CD4-positive, CD25-positive, alpha-beta regulatory T cell (primary cell): ENCODE results near the gene SMYD5. TPM values are rescaled to one million over a fixed set of nuclear protein-coding genes. Genes with fewer than 3 reads are reported as not detected.

Experiments used
- ATAC-seq, 2 donors: fragments of 150-1000 bp; cut with Tn5 transposase; one replicate each; pipeline ENCODE4 v1.10.0; 2021; ENCODE audit warnings: low read depth in 2 of 2, moderate number of reproducible peaks in 2 of 2, moderate library complexity in 1 of 2
- DNase-seq, 3 donors: peaks; one replicate each; pipeline versions ENCODE4 v3.0.0 to v3.0.0-alpha.2; 2012 to 2022; ENCODE audit warnings: mixed read lengths in 1 of 3
- H3K27ac ChIP-seq: one replicate; pipeline ENCODE4 v1.7.0; 2013; ENCODE audit warnings: mild to moderate bottlenecking, low read length; ENCODE audit not compliant: insufficient read depth, poor library complexity, severe bottlenecking
- H3K27me3 ChIP-seq: one replicate; pipeline ENCODE4 v1.7.0; 2013; ENCODE audit warnings: low read length; ENCODE audit not compliant: control insufficient read depth, insufficient read depth
- H3K36me3 ChIP-seq: one replicate; pipeline ENCODE4 v1.7.0; 2013; ENCODE audit warnings: mild to moderate bottlenecking, low read length, moderate library complexity; ENCODE audit not compliant: control insufficient read depth, insufficient read depth
- H3K4me1 ChIP-seq: 2 replicates; pipeline ENCODE4 v1.7.0; 2013; ENCODE audit warnings: mild to moderate bottlenecking, low read length; ENCODE audit not compliant: insufficient read depth, control insufficient read depth, poor library complexity, severe bottlenecking
- H3K4me3 ChIP-seq: one replicate; pipeline ENCODE4 v1.7.0; 2013; ENCODE audit warnings: low read depth, mild to moderate bottlenecking, low read length, moderate library complexity
- H3K9me3 ChIP-seq, 2 experiments: 1 replicate in 1 of 2; 2 replicates in 1 of 2; pipeline ENCODE4 v1.7.0; 2013; ENCODE audit warnings: low read length in 2 of 2, mild to moderate bottlenecking in 1 of 2, moderate library complexity in 1 of 2; ENCODE audit not compliant: control insufficient read depth in 2 of 2
- H3K27ac Mint-ChIP-seq, 3 donors: one replicate each; pipeline ENCODE4 v1.8.0; 2020 to 2022; ENCODE audit warnings: mild to moderate bottlenecking in 3 of 3, mixed read lengths in 3 of 3, moderate library complexity in 2 of 3
- H3K27me3 Mint-ChIP-seq: one replicate; pipeline ENCODE4 v1.8.0; 2022; ENCODE audit warnings: mild to moderate bottlenecking, mixed read lengths
- H3K36me3 Mint-ChIP-seq: one replicate; pipeline ENCODE4 v1.8.0; 2020; ENCODE audit warnings: mixed read lengths
- H3K4me1 Mint-ChIP-seq, 4 donors: one replicate each; pipeline ENCODE4 v1.8.0; 2020 to 2022; ENCODE audit warnings: mixed read lengths in 4 of 4, mild to moderate bottlenecking in 1 of 4
- H3K4me3 Mint-ChIP-seq, 4 donors: one replicate each; pipeline ENCODE4 v1.8.0; 2020 to 2022; ENCODE audit warnings: mild to moderate bottlenecking in 4 of 4, mixed read lengths in 4 of 4, moderate library complexity in 3 of 4
- H3K9me3 Mint-ChIP-seq, 7 donors: one replicate each; pipeline ENCODE4 v1.8.0; 2020 to 2022; ENCODE audit warnings: mixed read lengths in 7 of 7, mild to moderate bottlenecking in 3 of 7, moderate library complexity in 2 of 7
- polyA plus RNA-seq, 4 donors: library from polyadenylated mRNA; unstranded; fragments of 300-500 nt; fragmentation: Illumina TruSeq; gene quantifications; one replicate each; pipeline ENCODE4 v1.2.3, GENCODE V29; 2021
- total RNA-seq: library from RNA; stranded (reverse); gene quantifications from one replicate; pipeline ENCODE4 v1.2.3, GENCODE V29; 2022

Gene SMYD5
- total and polyA plus RNA-seq, 5 donors from 2014 or later: 13.8 to 30.3 (median 18.5) TPM

- H3K9me3 Mint-ChIP-seq: no peaks in the 10 kb centered on the region
- Histone ChIP-seq H3K4me3 (no peak overlapping the region), H3K9me3 (no peaks in the 10 kb centered on the region), H3K4me1 (no peaks in the 10 kb centered on the region), H3K27ac (no peak overlapping the region), H3K27me3 (no peaks in the 10 kb centered on the region), H3K36me3 (peaks cover 47% of the 10 kb centered on the region)
- H3K27ac Mint-ChIP-seq: no peak overlapping the region
- no peak for ATAC-seq
- no peak for DNase-seq
- H3K27me3 Mint-ChIP-seq: no peaks in the 10 kb centered on the region
- H3K4me1 Mint-ChIP-seq: no peaks in the 10 kb centered on the region
- H3K4me3 Mint-ChIP-seq: no peak overlapping the region
- peaks cover 22% of the 10 kb centered on the region for H3K36me3 Mint-ChIP-seq
Observed at GRCh38 chr2:73223821-73224220, 9.8 kb downstream of the SMYD5 start.

DNA sequence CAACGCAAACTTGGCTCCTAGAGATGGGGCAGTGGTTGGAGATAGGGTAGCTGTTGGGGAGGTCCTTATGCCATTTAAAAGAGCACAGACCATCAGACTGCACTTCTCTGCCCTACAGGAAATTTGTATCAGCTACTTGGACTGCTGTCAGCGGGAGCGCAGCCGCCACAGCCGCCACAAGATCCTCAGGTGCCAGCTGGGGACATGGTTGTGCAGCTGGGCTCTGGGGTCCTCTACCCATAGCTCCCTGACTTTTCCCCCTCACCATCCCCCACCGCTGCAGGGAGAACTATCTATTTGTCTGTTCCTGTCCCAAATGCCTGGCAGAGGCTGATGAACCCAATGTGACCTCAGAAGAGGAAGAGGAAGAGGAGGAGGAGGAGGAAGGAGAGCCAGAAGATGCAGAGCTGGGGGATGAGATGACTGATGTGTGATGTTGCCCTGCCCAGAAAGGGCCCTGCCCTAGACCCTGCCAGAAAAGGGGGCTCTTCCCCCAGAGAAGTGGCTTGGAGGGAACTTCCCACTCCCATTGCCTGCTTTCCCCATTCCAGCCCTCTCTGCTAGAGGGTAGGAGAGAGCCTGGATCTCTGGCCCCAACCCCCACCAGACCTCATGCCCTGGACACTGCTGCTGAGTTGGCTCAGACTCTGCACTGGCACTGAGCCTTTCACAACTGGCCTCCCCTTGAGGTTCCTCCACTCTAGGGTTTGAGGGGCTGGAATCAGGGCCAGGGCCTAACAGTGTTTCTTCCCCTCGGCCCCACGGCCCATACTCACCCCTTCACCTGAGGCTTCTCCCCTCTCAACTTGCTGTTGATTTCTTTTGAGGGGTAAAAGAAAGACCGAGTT lies 11.7 kb downstream of the SMYD5 start:
- H3K9me3 ChIP-seq: no peaks in the 10 kb centered on the region
- Mint-ChIP-seq H3K36me3 (peaks cover 18% of the 10 kb centered on the region), H3K4me3 (peak overlapping the region in 1 of 4 donors; percentile 84), H3K27me3 (no peaks in the 10 kb centered on the region), H3K27ac (peak overlapping the region in 1 of 3 donors; percentile 63), H3K4me1 (peaks cover 0 to 3% (median 0%) of the 10 kb centered on the region in 4 donors), H3K9me3 (no peaks in the 10 kb centered on the region)
- H3K27ac ChIP-seq: no peak overlapping the region
- no peak overlapping the region for H3K4me3 ChIP-seq
- H3K27me3 ChIP-seq: no peaks in the 10 kb centered on the region
- H3K36me3 ChIP-seq: peaks cover 36% of the 10 kb centered on the region
- H3K4me1 ChIP-seq: no peaks in the 10 kb centered on the region
- no peak for ATAC-seq
- DNase-seq: no peak

DNA sequence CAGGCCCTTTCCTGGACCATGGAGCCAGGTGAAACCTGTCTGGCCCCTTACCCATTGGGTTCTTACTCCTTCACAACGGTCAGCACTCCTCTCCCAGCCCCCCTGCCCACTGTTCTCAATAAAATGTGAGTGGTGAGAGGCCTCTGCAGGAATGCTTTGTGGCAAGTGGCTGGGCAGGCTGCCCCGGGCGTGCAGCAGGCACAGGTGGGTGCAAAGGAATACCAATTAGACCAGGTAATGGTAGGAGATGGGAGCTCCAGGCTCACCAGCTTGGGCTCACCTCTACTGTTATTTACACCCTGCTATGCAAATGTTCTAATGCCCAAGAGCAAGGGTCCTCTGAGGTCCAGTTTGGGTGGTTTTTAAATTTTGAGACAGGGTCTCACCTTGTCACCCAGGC lies 13.0 kb downstream of the SMYD5 start:
- H3K4me1 Mint-ChIP-seq: peaks cover 0 to 4% (median 0%) of the 10 kb centered on the region in 4 donors
- peaks cover 10% of the 10 kb centered on the region for H3K36me3 Mint-ChIP-seq
- H3K27me3 Mint-ChIP-seq: no peaks in the 10 kb centered on the region
- H3K9me3 ChIP-seq: no peaks in the 10 kb centered on the region
- no peak overlapping the region for H3K27ac Mint-ChIP-seq
- DNase-seq (no peak), ATAC-seq (no peak)
- no peaks in the 10 kb centered on the region for H3K4me1 ChIP-seq
- no peaks in the 10 kb centered on the region for H3K9me3 Mint-ChIP-seq
- no peak overlapping the region for H3K4me3 ChIP-seq
- H3K27me3 ChIP-seq: no peaks in the 10 kb centered on the region
- no peak overlapping the region for H3K4me3 Mint-ChIP-seq
- peaks cover 22% of the 10 kb centered on the region for H3K36me3 ChIP-seq
- H3K27ac ChIP-seq: no peak overlapping the region

GRCh38 chr2:73228631-73229030 lies 14.6 kb downstream of the SMYD5 start:
- Mint-ChIP-seq H3K36me3 (peaks cover 2% of the 10 kb centered on the region), H3K27ac (no peak overlapping the region), H3K9me3 (no peaks in the 10 kb centered on the region), H3K4me1 (peaks cover 0 to 8% (median 4%) of the 10 kb centered on the region in 4 donors), H3K4me3 (peak overlapping the region in 1 of 4 donors; percentile 47), H3K27me3 (no peaks in the 10 kb centered on the region)
- Histone ChIP-seq H3K27ac (no peak overlapping the region), H3K36me3 (peaks cover 8% of the 10 kb centered on the region), H3K9me3 (no peaks in the 10 kb centered on the region), H3K4me3 (no peak overlapping the region), H3K4me1 (peaks cover 8% of the 10 kb centered on the region), H3K27me3 (no peaks in the 10 kb centered on the region)
- ATAC-seq: no peak
- no peak for DNase-seq

GRCh38 chr2:73232403-73233153 lies 18.5 kb downstream of the SMYD5 start:
- Mint-ChIP-seq H3K27ac (peak overlapping the region in 2 of 3 donors; percentile 88 to 93), H3K4me3 (peak overlapping the region; percentile 95 to 99 (median 98)), H3K9me3 (no peaks in the 10 kb centered on the region), H3K4me1 (peaks cover 12 to 39% (median 27%) of the 10 kb centered on the region in 4 donors), H3K27me3 (no peaks in the 10 kb centered on the region), H3K36me3 (peaks cover 5% of the 10 kb centered on the region)
- Histone ChIP-seq H3K9me3 (no peaks in the 10 kb centered on the region), H3K4me1 (peaks cover 43% of the 10 kb centered on the region), H3K4me3 (peak overlapping the region; percentile 93), H3K36me3 (peaks cover 2% of the 10 kb centered on the region), H3K27me3 (no peaks in the 10 kb centered on the region), H3K27ac (peak overlapping the region; percentile 95)
- DNase-seq (peak in 2 of 3 donors; percentile 10 to 67), ATAC-seq (no peak)

DNA sequence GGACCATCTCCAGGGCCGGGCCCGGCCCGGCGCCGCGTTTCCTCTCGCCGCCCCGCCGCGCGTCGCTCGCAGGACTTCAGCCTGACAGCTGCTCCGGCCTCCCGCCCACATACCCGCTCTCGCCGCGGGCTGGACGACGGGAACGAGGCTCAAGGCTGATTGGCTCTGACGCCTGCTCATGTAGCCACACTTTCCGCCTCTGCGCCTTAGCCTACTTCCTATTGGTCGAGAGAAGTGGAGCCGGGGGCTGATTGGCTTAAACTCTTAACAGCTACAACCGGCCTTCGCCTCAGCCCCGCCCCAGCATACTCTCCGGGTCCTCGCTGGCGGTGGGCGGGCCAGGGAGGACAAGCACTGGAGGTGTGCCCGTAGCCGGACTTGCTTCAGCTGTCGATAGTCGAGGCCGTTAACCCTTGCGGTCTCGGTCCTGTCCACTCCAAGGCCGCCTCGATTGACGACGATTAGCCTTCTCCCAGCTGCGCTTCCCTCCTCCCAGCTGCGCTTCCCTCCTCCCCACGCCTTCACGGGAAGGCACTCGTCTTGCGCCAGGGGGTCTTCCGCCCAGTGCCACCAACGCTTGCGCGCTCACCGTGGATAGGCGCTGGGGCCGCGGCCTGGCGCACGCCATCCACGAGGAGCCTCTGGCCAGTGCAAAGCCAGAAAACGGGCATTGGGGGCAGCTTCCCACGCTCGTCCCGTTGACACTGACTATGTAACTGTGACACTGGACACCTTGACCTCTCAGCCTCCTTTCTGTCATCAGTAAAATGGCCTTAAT lies 19.3 kb downstream of the SMYD5 start, which contains the start of gene PRADC1:
TSS of gene PRADC1 (minus strand) at position 86 of the 778 bp plus-strand sequence. CDS start at position 7, 79 bp downstream.
- peak within 1 kb of the TSS; percentile 93 for H3K4me3 ChIP-seq
- H3K4me1 ChIP-seq: peaks cover 43% of the 10 kb centered on the region
- H3K36me3 ChIP-seq: peaks cover 4% of the 10 kb centered on the region
- H3K4me1 Mint-ChIP-seq: peaks cover 12 to 43% (median 30%) of the 10 kb centered on the region in 4 donors
- DNase-seq (peak; percentile 95 to 98 (median 96)), ATAC-seq (peak; percentile 85 to 88)
- peak within 1 kb of the TSS; percentile 95 for H3K27ac ChIP-seq
- H3K36me3 Mint-ChIP-seq: peaks cover 5% of the 10 kb centered on the region
- no peaks in the 10 kb centered on the region for H3K27me3 Mint-ChIP-seq
- no peaks in the 10 kb centered on the region for H3K9me3 ChIP-seq
- H3K27ac Mint-ChIP-seq: peak within 1 kb of the TSS; percentile 88 to 95 (median 93)
- no peaks in the 10 kb centered on the region for H3K9me3 Mint-ChIP-seq
- H3K4me3 Mint-ChIP-seq: peak within 1 kb of the TSS; percentile 95 to 99 (median 98)
- H3K27me3 ChIP-seq: no peaks in the 10 kb centered on the region
